Skeletal muscle cell (primary cell): ENCODE measurements around the gene CDC42EP4.

Source experiments
- DNase-seq: peaks from one replicate; pipeline ENCODE4 v3.0.0-alpha.2; 2010; ENCODE audit warnings: low read depth
- H3K4me3 ChIP-seq: 2 replicates; pipeline ENCODE4 v1.5.1; 2011; ENCODE audit warnings: low read depth, mild to moderate bottlenecking, control low read depth, low read length, moderate library complexity

CDC42EP4 gene

DNA sequence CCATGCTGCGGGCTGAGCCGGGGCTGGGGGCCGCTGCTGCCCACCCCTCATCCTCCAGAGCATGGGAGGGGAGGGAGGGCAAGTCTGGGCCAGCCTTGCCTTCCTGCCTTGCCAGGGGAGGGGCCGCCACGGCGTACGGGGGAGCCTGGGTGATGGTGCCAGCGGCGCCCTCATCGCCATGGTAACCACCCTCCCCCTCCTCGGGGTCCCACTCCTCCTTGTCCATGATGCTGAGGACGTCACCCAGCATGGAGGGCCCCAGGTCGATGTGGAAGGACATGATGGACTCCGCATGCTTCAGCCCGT lies 26.2 kb downstream of the CDC42EP4 start:
- DNase-seq: no peak
- no peak overlapping the region for H3K4me3 ChIP-seq

GRCh38 chr17:73284906-73285602 lies 26.7 kb downstream of the CDC42EP4 start:
- H3K4me3 ChIP-seq: no peak overlapping the region
- DNase-seq: no peak

GRCh38 chr17:73284354-73284753 lies 27.4 kb downstream of the CDC42EP4 start:
- DNase-seq: no peak
- H3K4me3 ChIP-seq: no peak overlapping the region

GRCh38 chr17:73283841-73284282 lies 27.9 kb downstream of the CDC42EP4 start:
- DNase-seq: no peak
- H3K4me3 ChIP-seq: no peak overlapping the region

DNA sequence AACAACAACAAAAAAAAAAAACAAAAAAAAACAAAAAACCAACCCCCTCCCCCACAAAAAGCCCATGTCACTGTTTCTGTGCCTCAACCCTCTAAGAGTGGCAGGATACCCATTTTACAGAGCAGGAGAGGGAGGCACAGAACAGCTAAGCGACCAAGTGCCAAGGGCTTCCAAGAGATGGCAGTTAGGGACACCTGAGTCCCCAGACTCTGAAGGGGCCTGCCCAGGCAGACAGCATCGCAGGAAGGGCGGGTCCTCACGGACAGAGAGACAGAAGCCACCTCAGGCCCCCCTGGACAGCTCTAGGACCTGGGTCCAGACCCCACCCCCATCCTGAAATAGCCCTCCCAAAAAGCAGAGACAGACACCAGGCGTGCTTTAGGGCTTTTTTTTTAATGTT lies 28.6 kb downstream of the CDC42EP4 start:
- no peak for DNase-seq

GRCh38 chr17:73282629-73283028 lies 29.2 kb downstream of the CDC42EP4 start:
- H3K4me3 ChIP-seq: no peak overlapping the region
- no peak for DNase-seq

More for the DNA sequence above, 28.6 kb downstream of the CDC42EP4 start:
- no peak overlapping the region for H3K4me3 ChIP-seq

DNA sequence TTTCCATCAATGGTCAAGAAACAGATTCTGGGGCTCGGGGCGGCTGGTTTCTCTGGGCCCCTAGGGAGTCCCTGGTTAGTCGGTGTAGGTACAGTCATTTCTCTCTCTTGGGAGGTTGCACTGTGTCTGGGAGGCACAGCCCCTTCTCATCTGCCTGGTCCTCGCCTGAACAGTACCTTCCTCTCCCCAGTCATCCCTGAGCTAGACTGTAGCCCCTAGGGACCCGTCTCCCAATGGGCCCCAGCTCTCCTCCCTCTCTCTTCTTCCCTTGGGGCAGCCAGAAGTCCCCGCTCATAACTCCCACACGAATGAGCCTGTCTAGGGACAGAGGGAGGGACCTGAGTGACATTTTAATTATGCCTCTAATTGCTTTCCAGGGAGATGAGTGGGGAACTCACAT lies 29.9 kb downstream of the CDC42EP4 start:
- H3K4me3 ChIP-seq: no peak overlapping the region
- no peak for DNase-seq

DNA sequence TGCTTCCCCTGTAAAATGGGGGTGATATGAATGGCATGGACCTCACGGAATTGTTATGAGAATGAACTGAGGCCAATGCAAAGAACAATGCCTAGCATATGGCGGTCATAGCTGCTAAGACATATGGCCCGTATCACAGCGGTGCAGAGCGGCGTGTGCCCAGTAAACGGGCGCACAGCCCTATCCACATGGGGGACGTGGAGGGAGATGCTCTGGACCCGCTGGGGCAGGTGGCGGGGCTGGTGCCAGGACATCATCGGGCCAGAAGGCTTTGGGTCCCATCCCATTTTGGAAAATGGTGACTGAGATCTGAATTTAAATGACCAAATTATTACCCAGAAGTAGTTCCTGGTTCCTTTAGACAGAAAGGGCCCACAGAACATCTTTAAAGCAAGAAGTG lies 31.6 kb downstream of the CDC42EP4 start:
- H3K4me3 ChIP-seq: no peak overlapping the region
- DNase-seq: no peak

DNA sequence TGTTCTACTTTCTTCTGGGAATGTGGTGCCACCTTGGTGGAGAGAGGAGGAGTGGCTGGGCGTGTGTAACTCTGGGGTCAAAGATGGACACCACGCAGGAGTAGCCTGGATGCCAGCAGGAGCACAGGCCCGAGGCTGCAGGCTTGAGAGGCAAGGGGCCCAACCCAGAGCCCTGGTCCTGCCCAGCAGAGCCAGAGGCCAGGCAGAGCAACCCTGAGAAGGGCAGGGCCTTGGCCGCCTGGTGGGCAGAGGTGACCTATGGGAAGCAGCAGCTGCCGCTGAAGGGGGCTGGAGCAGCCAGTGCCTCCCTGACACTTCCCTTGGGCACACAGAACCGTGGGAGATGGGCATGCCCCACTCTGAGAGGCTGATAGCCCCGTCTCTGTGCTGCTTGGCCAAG lies 32.1 kb downstream of the CDC42EP4 start:
- no peak overlapping the region for H3K4me3 ChIP-seq
- DNase-seq: no peak

- H3K4me3 ChIP-seq: no peak overlapping the region
- no peak for DNase-seq
Observed at GRCh38 chr17:73278465-73279453, 33.0 kb downstream of the CDC42EP4 start.

DNA sequence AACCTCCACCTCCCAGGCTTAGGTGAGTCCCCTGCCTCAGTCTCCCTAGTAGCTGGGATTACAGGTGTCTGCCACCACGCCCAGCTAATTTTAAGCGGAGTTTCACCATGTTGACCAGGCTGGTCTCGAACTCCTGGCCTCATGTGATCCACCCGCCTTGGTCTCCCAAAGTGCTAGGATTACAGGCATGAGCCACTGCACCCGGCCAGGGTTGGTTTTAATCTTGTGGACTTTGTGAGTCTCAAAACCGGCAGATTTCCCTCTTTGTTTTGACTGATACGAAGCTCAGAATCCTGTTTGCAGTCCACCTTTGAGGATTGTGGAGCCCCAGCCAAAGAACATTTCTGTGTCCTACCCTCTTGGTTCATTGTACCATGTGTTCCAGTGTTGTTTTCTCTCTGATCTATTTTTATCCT lies 33.7 kb downstream of the CDC42EP4 start:
- no peak for DNase-seq
- no peak overlapping the region for H3K4me3 ChIP-seq

- H3K4me3 ChIP-seq: no peak overlapping the region
- no peak for DNase-seq
Observed at GRCh38 chr17:73274490-73274889, 37.3 kb downstream of the CDC42EP4 start.

- DNase-seq: no peak
- H3K4me3 ChIP-seq: no peak overlapping the region
Observed at GRCh38 chr17:73272906-73273218, 38.9 kb downstream of the CDC42EP4 start.

GRCh38 chr17:73271072-73271471 lies 40.7 kb downstream of the CDC42EP4 start:
- no peak for DNase-seq
- no peak overlapping the region for H3K4me3 ChIP-seq

DNA sequence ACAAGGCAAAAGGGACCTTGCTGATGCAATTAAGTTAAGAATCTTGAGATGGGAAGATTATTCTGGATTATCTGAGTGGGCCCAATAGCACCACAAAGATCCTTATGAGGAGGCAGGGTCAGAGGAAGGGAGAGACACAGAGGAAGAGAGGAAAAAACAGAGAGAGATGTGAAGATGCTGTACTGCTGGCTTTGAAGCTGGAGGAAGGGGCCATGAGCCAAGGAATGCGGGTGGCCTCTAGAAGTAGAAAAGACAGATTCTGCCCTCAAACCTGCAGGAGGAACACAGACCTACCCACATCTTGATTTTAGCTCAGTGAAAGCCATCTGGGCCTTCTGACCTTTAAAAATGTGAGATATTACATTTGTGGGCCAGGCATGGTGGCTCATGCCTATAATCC lies 42.0 kb downstream of the CDC42EP4 start:
- H3K4me3 ChIP-seq: no peak overlapping the region
- DNase-seq: no peak

- no peak for DNase-seq
- no peak overlapping the region for H3K4me3 ChIP-seq
Observed at GRCh38 chr17:73269329-73269615, 42.5 kb downstream of the CDC42EP4 start.

DNA sequence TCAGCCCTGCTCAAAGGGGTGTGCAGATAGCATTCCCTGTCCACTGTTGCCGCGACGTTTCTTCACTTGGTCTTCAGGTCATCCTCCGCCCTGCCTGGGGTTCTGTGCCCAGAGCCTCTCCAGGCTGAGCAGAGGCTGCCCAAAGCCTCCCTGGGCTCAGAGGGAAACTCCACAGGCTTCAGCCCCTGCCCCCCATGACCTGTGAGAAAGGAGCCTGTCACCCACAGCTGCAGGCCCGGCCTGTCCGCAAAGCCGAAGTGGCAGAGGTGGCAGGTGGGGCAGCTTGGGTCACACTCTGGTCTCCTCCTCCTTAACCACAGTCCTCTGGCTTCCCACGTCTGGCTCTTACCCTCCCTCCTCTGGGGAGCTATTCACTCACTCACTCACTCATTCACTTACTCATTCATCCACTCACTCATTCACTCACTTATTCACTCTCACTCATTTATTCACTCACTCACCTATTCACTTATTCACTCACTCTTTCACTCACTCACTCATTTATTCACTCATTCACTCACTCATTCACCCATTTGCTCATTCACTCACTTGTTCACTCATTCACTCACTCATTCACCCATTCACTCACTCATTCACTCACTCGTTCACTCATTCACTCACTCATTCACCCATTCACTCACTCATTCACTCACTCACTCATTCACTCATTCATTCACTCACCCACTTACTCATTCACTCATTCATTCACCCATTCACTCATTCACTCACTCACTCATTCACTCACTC lies 43.0 kb downstream of the CDC42EP4 start:
- no peak overlapping the region for H3K4me3 ChIP-seq
- DNase-seq: no peak

- no peak overlapping the region for H3K4me3 ChIP-seq
- DNase-seq: no peak
Observed at GRCh38 chr17:73267648-73268537, 43.9 kb downstream of the CDC42EP4 start.

DNA sequence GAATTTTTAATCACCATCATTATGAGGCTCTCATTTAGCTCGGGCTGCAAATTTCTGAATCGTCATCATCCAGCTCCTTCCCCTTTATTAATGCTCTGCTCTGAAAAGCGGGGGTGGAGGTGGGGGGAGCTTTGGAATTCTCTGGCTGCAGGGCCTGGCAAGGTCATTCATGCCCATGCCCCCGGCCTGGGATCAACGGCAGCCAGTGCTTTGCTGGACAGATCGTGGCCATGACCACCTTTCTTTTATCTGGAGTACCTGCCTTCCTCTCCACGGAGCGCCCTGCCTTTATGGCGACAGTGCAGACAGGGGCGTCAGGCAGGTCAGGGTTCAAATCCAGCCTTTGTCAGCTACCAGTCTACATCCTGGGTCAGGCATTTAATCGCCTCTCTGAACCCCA lies 45.0 kb downstream of the CDC42EP4 start:
- no peak for DNase-seq
- H3K4me3 ChIP-seq: no peak overlapping the region
